Neural progenitor cell (in vitro differentiated cells): ENCODE data around the gene CRACR2A. TPM values are rescaled to one million over a fixed set of nuclear protein-coding genes. Genes with fewer than 3 reads are reported as not detected.
A peak's percentile ranks its signal among the peaks of the same experiment; 100 is the strongest.

Experiments
- DNase-seq: peaks from one replicate; pipeline ENCODE4 v3.0.0-alpha.2; 2016; ENCODE audit warnings: low spot score
- H2AFZ ChIP-seq: fragments of 200-600 bp; sonication (generic); replicated peaks from 2 replicates; pipeline ENCODE4 v1.6.1; 2016; ENCODE audit warnings: antibody characterized with exemption
- H3F3A ChIP-seq: fragments of 200-600 bp; sonication (generic); 2 replicates; pipeline ENCODE4 v1.6.1; 2016; ENCODE audit warnings: antibody characterized with exemption, low read depth
- H3K27ac ChIP-seq: fragments of 200-600 bp; sonication (generic); 2 replicates; pipeline ENCODE4 v1.5.1; 2016; ENCODE audit warnings: mild to moderate bottlenecking
- H3K27me3 ChIP-seq: fragments of 200-600 bp; sonication (generic); 2 replicates; pipeline ENCODE4 v1.6.1; 2016; ENCODE audit warnings: mild to moderate bottlenecking, moderate library complexity
- H3K36me3 ChIP-seq: fragments of 200-600 bp; sonication (generic); 2 replicates; pipeline ENCODE4 v1.5.1; 2016
- H3K4me1 ChIP-seq: fragments of 200-600 bp; sonication (generic); 2 replicates; pipeline ENCODE4 v1.6.1; 2016; ENCODE audit warnings: mixed run types
- H3K4me2 ChIP-seq: fragments of 200-600 bp; sonication (generic); 2 replicates; pipeline ENCODE4 v1.6.1; 2016
- H3K4me3 ChIP-seq: fragments of 200-600 bp; sonication (generic); 2 replicates; pipeline ENCODE4 v1.5.1; 2016
- H3K79me2 ChIP-seq: fragments of 200-600 bp; sonication (generic); 2 replicates; pipeline ENCODE4 v1.6.1; 2016; ENCODE audit warnings: low read depth
- H3K9ac ChIP-seq: fragments of 200-600 bp; sonication (generic); 2 replicates; pipeline ENCODE4 v1.6.1; 2016
- H3K9me3 ChIP-seq: fragments of 200-600 bp; sonication (generic); 2 replicates; pipeline ENCODE4 v1.5.1; 2016; ENCODE audit warnings: low read depth
- H4K20me1 ChIP-seq: fragments of 200-600 bp; sonication (generic); 2 replicates; pipeline ENCODE4 v1.6.1; 2016; ENCODE audit warnings: low read depth
- H3K27ac Mint-ChIP-seq: 3 replicates; pipeline ENCODE4 v1.8.0; 2021; ENCODE audit warnings: mixed read lengths
- H3K27me3 Mint-ChIP-seq: 2 replicates; pipeline ENCODE4 v1.8.0; 2022; ENCODE audit warnings: low read depth, mild to moderate bottlenecking, inconsistent platforms, moderate library complexity, mixed read lengths; ENCODE audit not compliant: insufficient read depth
- H3K36me3 Mint-ChIP-seq: 3 replicates; pipeline ENCODE4 v1.8.0; 2021; ENCODE audit warnings: mixed read lengths
- H3K4me1 Mint-ChIP-seq: 3 replicates; pipeline ENCODE4 v1.8.0; 2021; ENCODE audit warnings: mixed read lengths
- H3K4me3 Mint-ChIP-seq: 3 replicates; pipeline ENCODE4 v1.8.0; 2021; ENCODE audit warnings: mild to moderate bottlenecking, moderate library complexity, mixed read lengths
- H3K9me3 Mint-ChIP-seq: 3 replicates; pipeline ENCODE4 v1.8.0; 2020; ENCODE audit warnings: mixed read lengths
- CTCF ChIP-seq: fragments of 200-600 bp; sonication (generic); IDR thresholded peaks from 2 replicates; pipeline ENCODE4 v1.5.1; 2017; ENCODE audit warnings: antibody characterized with exemption, mild to moderate bottlenecking
- EZH2 ChIP-seq: fragments of 200-600 bp; sonication (generic); IDR thresholded peaks from 2 replicates; pipeline ENCODE4 v1.6.1; 2017; ENCODE audit warnings: antibody characterized with exemption, mild to moderate bottlenecking, moderate library complexity
- EZH2phosphoT487 ChIP-seq: fragments of 200-600 bp; sonication (generic); IDR thresholded peaks from 2 replicates; pipeline ENCODE4 v1.6.1; 2017; ENCODE audit warnings: antibody characterized with exemption
- total RNA-seq: library from RNA; depleted of rRNA; stranded (reverse); fragments of >200 nt; gene quantifications from 2 replicates; pipeline ENCODE4 v1.2.3, GENCODE V29; 2015; ENCODE audit warnings: low replicate concordance

The CRACR2A gene
- total RNA-seq, 1 donor from 2014 or later, result 0.06 TPM

GRCh38 chr12:3646561-3647241 lies 106.2 kb downstream of the CRACR2A start:
- Mint-ChIP-seq H3K4me3 (no peak overlapping the region), H3K9me3 (no peaks in the 10 kb centered on the region), H3K4me1 (peaks cover 12% of the 10 kb centered on the region), H3K27ac (no peak overlapping the region), H3K36me3 (no peaks in the 10 kb centered on the region), H3K27me3 (peaks cover 5% of the 10 kb centered on the region)
- Histone ChIP-seq H3K27ac (no peak overlapping the region), H3K4me3 (no peak overlapping the region), H3K4me1 (peaks cover 21% of the 10 kb centered on the region), H3K27me3 (no peaks in the 10 kb centered on the region), H2AFZ (no peak overlapping the region), H3K79me2 (no peaks in the 10 kb centered on the region), H3F3A (peaks cover 3% of the 10 kb centered on the region), H4K20me1 (no peaks in the 10 kb centered on the region), H3K9ac (no peak overlapping the region), H3K4me2 (peak overlapping the region; percentile 48), H3K36me3 (no peaks in the 10 kb centered on the region), H3K9me3 (no peaks in the 10 kb centered on the region)
- peak; percentile 46 for DNase-seq
- TF ChIP-seq CTCF (no peak), EZH2phosphoT487 (no peak), EZH2 (no peak)

- Histone ChIP-seq H4K20me1 (no peaks in the 10 kb centered on the region), H3K4me2 (no peak overlapping the region), H3K4me3 (no peak overlapping the region), H3K4me1 (peaks cover 17% of the 10 kb centered on the region), H2AFZ (no peak overlapping the region), H3K36me3 (no peaks in the 10 kb centered on the region), H3F3A (peaks cover 3% of the 10 kb centered on the region), H3K27ac (no peak overlapping the region), H3K79me2 (no peaks in the 10 kb centered on the region), H3K9ac (no peak overlapping the region), H3K27me3 (no peaks in the 10 kb centered on the region), H3K9me3 (no peaks in the 10 kb centered on the region)
- Mint-ChIP-seq H3K4me3 (no peak overlapping the region), H3K27me3 (peaks cover 5% of the 10 kb centered on the region), H3K9me3 (no peaks in the 10 kb centered on the region), H3K27ac (no peak overlapping the region), H3K36me3 (no peaks in the 10 kb centered on the region), H3K4me1 (peaks cover 9% of the 10 kb centered on the region)
- no peak for TF ChIP-seq CTCF
- TF ChIP-seq EZH2, result no peak
- DNase-seq, result no peak
Measured at GRCh38 chr12:3645091-3645490, 107.8 kb downstream of the CRACR2A start.

GRCh38 chr12:3644104-3644503 lies 108.8 kb downstream of the CRACR2A start:
- Histone ChIP-seq H4K20me1 (no peaks in the 10 kb centered on the region), H3F3A (peaks cover 3% of the 10 kb centered on the region), H3K27me3 (no peaks in the 10 kb centered on the region), H3K9me3 (no peaks in the 10 kb centered on the region), H3K36me3 (no peaks in the 10 kb centered on the region), H3K4me2 (no peak overlapping the region), H3K4me1 (peaks cover 17% of the 10 kb centered on the region), H3K9ac (no peak overlapping the region), H3K4me3 (no peak overlapping the region), H3K27ac (no peak overlapping the region), H2AFZ (no peak overlapping the region), H3K79me2 (no peaks in the 10 kb centered on the region)
- H3K27me3 Mint-ChIP-seq, result peaks cover 2% of the 10 kb centered on the region
- no peak overlapping the region for H3K4me3 Mint-ChIP-seq
- H3K4me1 Mint-ChIP-seq, result peaks cover 9% of the 10 kb centered on the region
- no peaks in the 10 kb centered on the region for H3K9me3 Mint-ChIP-seq
- no peaks in the 10 kb centered on the region for H3K36me3 Mint-ChIP-seq
- no peak for DNase-seq
- TF ChIP-seq EZH2 (no peak), CTCF (peak; percentile 30)
- no peak overlapping the region for H3K27ac Mint-ChIP-seq
